ENCODE data around the gene PIEZO2. TPM values are rescaled to one million over a fixed set of nuclear protein-coding genes. Genes with fewer than 3 reads are reported as not detected.
"Not testable (repeated sequence)": the region's sequence is repeated elsewhere in the genome, so short reads cannot be mapped to it uniquely, and the experiment has no call there.

Gene PIEZO2
- polyA plus RNA-seq, 6 donors from 2014 or later, result 0.21 TPM; not detected in 5

GRCh38 chr18:10659594-10659993, 489.8 kb downstream of the PIEZO2 start:
- Mint-ChIP-seq H3K4me3 (peak overlapping the region in 1 of 8 donors; percentile 40), H3K27me3 (peaks cover 5 to 20% (median 15%) of the 10 kb centered on the region in 3 donors), H3K36me3 (peaks cover 0 to 4% of the 10 kb centered on the region in 2 donors), H3K4me1 (no peaks in the 10 kb centered on the region), H3K27ac (no peak overlapping the region), H3K9me3 (peaks cover 0 to 5% (median 0%) of the 10 kb centered on the region in 7 donors)
- ATAC-seq (ENCODE audit: low read depth in 2 of 2) (no peak), DNase-seq (no peak)

GRCh38 chr18:10659000-10659399, 490.4 kb downstream of the PIEZO2 start:
- peaks cover 0 to 4% of the 10 kb centered on the region in 2 donors for H3K36me3 Mint-ChIP-seq
- ATAC-seq (ENCODE audit: low read depth in 2 of 2) (no peak), DNase-seq (no peak)
- peaks cover 5 to 20% (median 15%) of the 10 kb centered on the region in 3 donors for H3K27me3 Mint-ChIP-seq
- H3K27ac Mint-ChIP-seq, result no peak overlapping the region
- no peak overlapping the region for H3K4me3 Mint-ChIP-seq
- H3K9me3 Mint-ChIP-seq, result peaks cover 0 to 5% (median 0%) of the 10 kb centered on the region in 7 donors
- no peaks in the 10 kb centered on the region for H3K4me1 Mint-ChIP-seq

- H3K4me3 Mint-ChIP-seq; H3K4me1 Mint-ChIP-seq; DNase-seq; H3K27ac Mint-ChIP-seq; H3K36me3 Mint-ChIP-seq; H3K9me3 Mint-ChIP-seq; ATAC-seq (ENCODE audit: low read depth in 2 of 2): not testable (repeated sequence)
- peaks cover 0 to 15% (median 13%) of the 10 kb centered on the region in 3 donors for H3K27me3 Mint-ChIP-seq
Observed at GRCh38 chr18:10644003-10644402, 505.4 kb downstream of the PIEZO2 start.

GRCh38 chr18:10642915-10643524, 506.3 kb downstream of the PIEZO2 start:
- H3K9me3 Mint-ChIP-seq; DNase-seq; H3K4me3 Mint-ChIP-seq; ATAC-seq (ENCODE audit: low read depth in 2 of 2); H3K36me3 Mint-ChIP-seq; H3K27me3 Mint-ChIP-seq; H3K4me1 Mint-ChIP-seq; H3K27ac Mint-ChIP-seq: not testable (repeated sequence)

- not testable (repeated sequence) for ATAC-seq (ENCODE audit: low read depth in 2 of 2); DNase-seq; H3K9me3 Mint-ChIP-seq; H3K27ac Mint-ChIP-seq; H3K4me3 Mint-ChIP-seq; H3K36me3 Mint-ChIP-seq; H3K4me1 Mint-ChIP-seq; H3K27me3 Mint-ChIP-seq
Observed at GRCh38 chr18:10638539-10638885, 510.9 kb downstream of the PIEZO2 start.

- not testable (repeated sequence) for H3K9me3 Mint-ChIP-seq; H3K4me1 Mint-ChIP-seq; H3K27me3 Mint-ChIP-seq; ATAC-seq (ENCODE audit: low read depth in 2 of 2); H3K36me3 Mint-ChIP-seq; H3K4me3 Mint-ChIP-seq; H3K27ac Mint-ChIP-seq; DNase-seq
Observed at GRCh38 chr18:10637858-10638538, 511.4 kb downstream of the PIEZO2 start.

- H3K27me3 Mint-ChIP-seq, result not testable (repeated sequence)
- ATAC-seq (ENCODE audit: low read depth in 2 of 2), result peak; percentile 95 to 96
Observed at GRCh38 chr18:10629076-10629475, 520.3 kb downstream of the PIEZO2 start.

GRCh38 chr18:10626606-10627213, 522.7 kb downstream of the PIEZO2 start:
- peak overlapping the region in 1 of 8 donors; percentile 21 for H3K4me3 Mint-ChIP-seq

More at GRCh38 chr18:10629076-10629475, 520.3 kb downstream of the PIEZO2 start:
- H3K4me1 Mint-ChIP-seq, result peaks cover 7 to 25% (median 19%) of the 10 kb centered on the region in 3 donors
- not testable (repeated sequence) for H3K9me3 Mint-ChIP-seq, H3K36me3 Mint-ChIP-seq, H3K27ac Mint-ChIP-seq
- H3K4me3 Mint-ChIP-seq, result peak overlapping the region in 6 of 8 donors; percentile 9 to 65 (median 36)
- peak; percentile 17 for DNase-seq

GRCh38 chr18:10623606-10624005, 525.8 kb downstream of the PIEZO2 start:
- ATAC-seq (ENCODE audit: low read depth in 2 of 2); H3K36me3 Mint-ChIP-seq; H3K27me3 Mint-ChIP-seq; DNase-seq; H3K4me3 Mint-ChIP-seq; H3K9me3 Mint-ChIP-seq; H3K27ac Mint-ChIP-seq: not testable (repeated sequence)
- H3K4me1 Mint-ChIP-seq, result peaks cover 4 to 15% (median 10%) of the 10 kb centered on the region in 3 donors

More at GRCh38 chr18:10626606-10627213, 522.7 kb downstream of the PIEZO2 start:
- Mint-ChIP-seq H3K4me1 (peaks cover 7 to 25% (median 19%) of the 10 kb centered on the region in 3 donors), H3K27ac (peak overlapping the region in 1 of 6 donors; percentile 59)
- not testable (repeated sequence) for H3K9me3 Mint-ChIP-seq; H3K27me3 Mint-ChIP-seq; H3K36me3 Mint-ChIP-seq; ATAC-seq (ENCODE audit: low read depth in 2 of 2); DNase-seq

- peaks cover 4 to 15% (median 10%) of the 10 kb centered on the region in 3 donors for H3K4me1 Mint-ChIP-seq
- not testable (repeated sequence) for H3K36me3 Mint-ChIP-seq; H3K4me3 Mint-ChIP-seq; DNase-seq; H3K27ac Mint-ChIP-seq; H3K9me3 Mint-ChIP-seq; H3K27me3 Mint-ChIP-seq; ATAC-seq (ENCODE audit: low read depth in 2 of 2)
Observed at GRCh38 chr18:10622982-10623381, 526.4 kb downstream of the PIEZO2 start.

- H3K9me3 Mint-ChIP-seq; DNase-seq; H3K4me1 Mint-ChIP-seq; H3K27me3 Mint-ChIP-seq; ATAC-seq (ENCODE audit: low read depth in 2 of 2); H3K36me3 Mint-ChIP-seq; H3K4me3 Mint-ChIP-seq; H3K27ac Mint-ChIP-seq: not testable (repeated sequence)
Observed at GRCh38 chr18:10620670-10621329, 528.6 kb downstream of the PIEZO2 start.
